LNCAP (cell line): Measurements from ENCODE around the gene PCDHGB6.

ENCODE experiments used
- TF ChIP-seq, protein P1 (sequence below): fragments of 450-650 bp; IDR thresholded peaks from 2 replicates; pipeline ENCODE4 v1.5.1; 2017; ENCODE audit warnings: mild to moderate bottlenecking

The PCDHGB6 gene

DNA sequence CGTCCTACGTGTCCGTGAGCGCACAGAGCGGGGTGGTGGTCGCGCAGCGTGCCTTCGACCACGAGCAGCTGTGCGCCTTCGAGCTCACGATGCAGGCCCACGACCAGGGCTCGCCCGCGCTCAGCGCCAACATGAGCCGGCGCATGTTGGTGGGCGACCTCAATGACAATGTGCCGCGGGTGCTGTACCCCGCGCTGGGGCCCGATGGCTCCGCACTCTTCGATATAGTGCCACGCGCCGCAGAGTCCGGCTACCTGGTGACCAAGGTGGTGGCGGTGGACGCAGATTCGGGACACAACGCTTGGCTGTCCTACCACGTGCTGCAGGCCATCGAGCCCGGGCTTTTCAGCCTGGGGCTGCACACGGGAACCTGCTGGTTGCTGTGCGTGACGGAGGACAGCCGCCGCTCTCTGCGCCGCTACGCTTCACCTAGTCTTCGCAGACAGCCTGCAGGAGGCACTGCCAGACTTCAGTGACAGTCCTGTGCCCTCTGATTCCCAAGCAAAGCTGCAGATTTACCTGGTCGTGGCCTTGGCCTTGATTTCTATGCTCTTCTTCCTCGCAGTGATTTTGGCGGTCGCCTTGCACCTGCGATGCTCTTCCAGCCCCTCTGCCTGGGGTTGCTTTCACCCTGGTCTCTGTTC is 20.1 kb downstream of the PCDHGB6 start:
- TF ChIP-seq, protein P1, sequence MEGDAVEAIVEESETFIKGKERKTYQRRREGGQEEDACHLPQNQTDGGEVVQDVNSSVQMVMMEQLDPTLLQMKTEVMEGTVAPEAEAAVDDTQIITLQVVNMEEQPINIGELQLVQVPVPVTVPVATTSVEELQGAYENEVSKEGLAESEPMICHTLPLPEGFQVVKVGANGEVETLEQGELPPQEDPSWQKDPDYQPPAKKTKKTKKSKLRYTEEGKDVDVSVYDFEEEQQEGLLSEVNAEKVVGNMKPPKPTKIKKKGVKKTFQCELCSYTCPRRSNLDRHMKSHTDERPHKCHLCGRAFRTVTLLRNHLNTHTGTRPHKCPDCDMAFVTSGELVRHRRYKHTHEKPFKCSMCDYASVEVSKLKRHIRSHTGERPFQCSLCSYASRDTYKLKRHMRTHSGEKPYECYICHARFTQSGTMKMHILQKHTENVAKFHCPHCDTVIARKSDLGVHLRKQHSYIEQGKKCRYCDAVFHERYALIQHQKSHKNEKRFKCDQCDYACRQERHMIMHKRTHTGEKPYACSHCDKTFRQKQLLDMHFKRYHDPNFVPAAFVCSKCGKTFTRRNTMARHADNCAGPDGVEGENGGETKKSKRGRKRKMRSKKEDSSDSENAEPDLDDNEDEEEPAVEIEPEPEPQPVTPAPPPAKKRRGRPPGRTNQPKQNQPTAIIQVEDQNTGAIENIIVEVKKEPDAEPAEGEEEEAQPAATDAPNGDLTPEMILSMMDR, result no peak

- TF ChIP-seq, protein P1, result peak; percentile 62
These were observed 22.7 kb downstream of the PCDHGB6 start, which contains the start of gene PCDHGA12 for GRCh38 chr5:141430332-141431113. PCDHGA12 (plus strand) TSS chr5:141430507; CDS start chr5:141430760, 253 bp downstream.

DNA sequence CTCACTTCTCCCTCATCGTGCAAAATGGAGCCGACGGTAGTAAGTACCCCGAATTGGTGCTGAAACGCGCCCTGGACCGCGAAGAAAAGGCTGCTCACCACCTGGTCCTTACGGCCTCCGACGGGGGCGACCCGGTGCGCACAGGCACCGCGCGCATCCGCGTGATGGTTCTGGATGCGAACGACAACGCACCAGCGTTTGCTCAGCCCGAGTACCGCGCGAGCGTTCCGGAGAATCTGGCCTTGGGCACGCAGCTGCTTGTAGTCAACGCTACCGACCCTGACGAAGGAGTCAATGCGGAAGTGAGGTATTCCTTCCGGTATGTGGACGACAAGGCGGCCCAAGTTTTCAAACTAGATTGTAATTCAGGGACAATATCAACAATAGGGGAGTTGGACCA is 23.5 kb downstream of the PCDHGB6 start:
- TF ChIP-seq, protein P1, result no peak

DNA sequence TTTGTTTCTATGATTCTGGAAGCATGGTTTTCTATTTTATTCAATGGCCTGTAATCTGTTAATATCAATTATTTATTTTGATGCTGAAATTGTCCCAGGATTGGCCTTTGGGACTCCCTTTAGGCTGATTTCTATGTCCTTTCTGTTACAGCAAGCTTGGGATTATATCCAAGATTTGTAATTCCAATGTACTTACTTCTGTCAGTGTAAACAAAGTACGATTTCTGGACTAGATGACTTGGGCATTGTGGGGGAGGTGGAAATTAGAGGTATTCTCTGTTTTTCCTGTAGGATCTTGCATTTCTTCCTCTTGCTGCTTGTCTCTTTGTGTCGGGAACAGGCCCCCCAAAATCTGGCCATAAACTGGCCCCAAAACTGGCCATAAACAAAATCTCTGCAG is 26.2 kb downstream of the PCDHGB6 start:
- TF ChIP-seq, protein P1, result no peak

- TF ChIP-seq, protein P1, result no peak
These were observed 29.4 kb downstream of the PCDHGB6 start for GRCh38 chr5:141437221-141437620.

GRCh38 chr5:141439411-141440141 is 31.8 kb downstream of the PCDHGB6 start:
- TF ChIP-seq, protein P1, result no peak

DNA sequence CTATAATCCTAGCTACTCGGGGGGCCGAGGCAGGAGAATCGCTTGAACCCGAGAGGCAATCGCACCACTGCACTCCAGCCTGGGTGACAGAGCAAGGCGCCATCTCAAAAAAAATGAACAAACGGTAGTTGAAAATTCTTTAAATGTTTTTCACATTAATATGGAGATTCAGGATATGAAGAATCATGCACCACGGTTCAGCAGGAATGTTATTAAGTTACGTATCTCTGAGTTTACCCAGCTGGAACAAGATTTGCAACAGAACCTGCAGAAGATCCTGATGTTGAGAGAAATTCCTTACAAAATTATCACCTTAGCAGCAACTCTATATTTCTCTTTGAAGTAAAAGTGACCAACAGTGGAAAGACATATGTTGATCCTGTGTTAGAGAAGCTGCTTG is 32.5 kb downstream of the PCDHGB6 start:
- TF ChIP-seq, protein P1, result no peak
